ENCODE data around the gene VPREB3.

VPREB3 gene

GRCh38 chr22:23722160-23722559 is 32.1 kb downstream of the VPREB3 start:
- no peak for DNase-seq

- no peak for DNase-seq
Observed at GRCh38 chr22:23720855-23721254, 33.4 kb downstream of the VPREB3 start.

GRCh38 chr22:23718371-23719165 is 35.7 kb downstream of the VPREB3 start:
- DNase-seq = no peak

- peak; percentile 92 for DNase-seq
Observed at GRCh38 chr22:23716811-23717801, 37.1 kb downstream of the VPREB3 start.

GRCh38 chr22:23715806-23716375 is 38.3 kb downstream of the VPREB3 start:
- no peak for DNase-seq

GRCh38 chr22:23714596-23715578 is 39.3 kb downstream of the VPREB3 start:
- DNase-seq = no peak

- no peak for DNase-seq
Observed at GRCh38 chr22:23713696-23714595, 40.3 kb downstream of the VPREB3 start.

- DNase-seq = no peak
Observed at GRCh38 chr22:23712256-23712655, 42.0 kb downstream of the VPREB3 start.

- no peak for DNase-seq
Observed at GRCh38 chr22:23709107-23709506, 45.1 kb downstream of the VPREB3 start.

- DNase-seq = no peak
Observed at GRCh38 chr22:23708270-23708669, 46.0 kb downstream of the VPREB3 start.

- DNase-seq = no peak
Observed at GRCh38 chr22:23705358-23705757, 48.9 kb downstream of the VPREB3 start.

- DNase-seq = no peak
Observed at GRCh38 chr22:23704829-23705228, 49.4 kb downstream of the VPREB3 start.

GRCh38 chr22:23704062-23704461 is 50.2 kb downstream of the VPREB3 start:
- DNase-seq = no peak

Data from COR-L47 (cell line).